Endothelial cell of umbilical vein (primary cell): ENCODE data around the gene PPP2R2D. TPM values are rescaled to one million over a fixed set of nuclear protein-coding genes. Genes with fewer than 3 reads are reported as not detected.

Experiments
- BruUV-seq: library from RNA; stranded (reverse); fragments of 400-500 nt; replicated peaks from 2 replicates; lab custom pipeline; 2021; lab: Mats Ljungman, UMichigan
- CTCF ChIA-PET: fragments of 300-600, 350-600 bp; sonication (Branson Sonifier 250); formaldehyde crosslinking; loops from one replicate; lab custom pipeline; 2021; ENCODE audit warnings: antibody characterized with exemption, inconsistent platforms; lab: Charles Lee
- POLR2A ChIA-PET: fragments of 300-600, 350-600 bp; sonication (Branson Sonifier 250); formaldehyde crosslinking; loops from one replicate; lab custom pipeline; 2021; ENCODE audit warnings: antibody characterized with exemption, inconsistent platforms; lab: Charles Lee
- DNase-seq: peaks from one replicate; pipeline ENCODE4 v3.0.0-alpha.2; 2011; ENCODE audit warnings: low read depth, low spot score
- FAIRE-seq: peaks from 2 replicates; lab custom pipeline; 2011; peaks lifted over from hg19 to GRCh38; lab: Jason Lieb, UNC
- H2AFZ ChIP-seq: 2 replicates; pipeline ENCODE4 v1.6.0; 2012; ENCODE audit warnings: low read depth, low read length, control low read depth, inconsistent platforms
- H3K27ac ChIP-seq: 2 replicates; pipeline ENCODE4 v1.5.1; 2011; ENCODE audit warnings: low read depth, mild to moderate bottlenecking, control low read depth, low read length, moderate library complexity; ENCODE audit not compliant: insufficient read depth
- H3K27me3 ChIP-seq, 2 experiments: 2 replicates each; pipeline versions ENCODE4 v1.6.0 to v1.6.1; 2011; ENCODE audit warnings: low read length in 2 of 2, mixed read lengths in 1 of 2; ENCODE audit not compliant: control insufficient read depth in 2 of 2, insufficient read depth in 2 of 2
- H3K36me3 ChIP-seq, 2 experiments: 2 replicates in 1 of 2; 3 replicates in 1 of 2; pipeline ENCODE4 v1.5.1; 2011; ENCODE audit warnings: low read length in 2 of 2, mild to moderate bottlenecking in 1 of 2, moderate library complexity in 1 of 2; ENCODE audit not compliant: control insufficient read depth in 2 of 2, insufficient read depth in 2 of 2; ENCODE audit errors: extremely low read depth in 1 of 2
- H3K4me1 ChIP-seq: 3 replicates; pipeline ENCODE4 v1.5.1; 2011; ENCODE audit warnings: mild to moderate bottlenecking, low read length; ENCODE audit not compliant: control insufficient read depth, insufficient read depth; ENCODE audit errors: extremely low read depth
- H3K4me2 ChIP-seq: 2 replicates; pipeline ENCODE4 v1.6.1; 2011; ENCODE audit warnings: low read length, control low read depth, mixed read lengths; ENCODE audit not compliant: insufficient read depth
- H3K4me3 ChIP-seq, 3 experiments: fragments of 200-600 bp in 1 of 3; sonication (generic), shearing (Covaris generic) in 1 of 3; replicated peaks in 1 of 3; 2 replicates each; pipeline ENCODE4 v1.5.1; 2011 to 2016; ENCODE audit warnings: control low read depth in 3 of 3, low read length in 3 of 3, mild to moderate bottlenecking in 2 of 3, inconsistent platforms in 1 of 3, low read depth in 1 of 3, moderate library complexity in 1 of 3; ENCODE audit not compliant: insufficient read depth in 1 of 3
- H3K79me2 ChIP-seq: 2 replicates; pipeline ENCODE4 v1.6.0; 2012; ENCODE audit warnings: low read length, inconsistent platforms; ENCODE audit not compliant: control insufficient read depth, insufficient read depth
- H3K9ac ChIP-seq: replicated peaks from 2 replicates; pipeline ENCODE3; 2011; ENCODE audit warnings: low read length, control low read depth; ENCODE audit not compliant: insufficient read depth; ENCODE audit errors: extremely low read depth
- H3K9me1 ChIP-seq: replicated peaks from 3 replicates; pipeline ENCODE4 v1.6.0; 2011; ENCODE audit warnings: mild to moderate bottlenecking, low read length; ENCODE audit not compliant: control insufficient read depth, insufficient read depth; ENCODE audit errors: extremely low read depth
- H3K9me3 ChIP-seq: replicated peaks from 2 replicates; pipeline ENCODE4 v1.5.1; 2012; ENCODE audit warnings: low read length, inconsistent platforms; ENCODE audit not compliant: control insufficient read depth, insufficient read depth
- H4K20me1 ChIP-seq: replicated peaks from 2 replicates; pipeline ENCODE3; 2011; ENCODE audit warnings: mild to moderate bottlenecking, low read length; ENCODE audit not compliant: control insufficient read depth, insufficient read depth; ENCODE audit errors: extremely low read depth
- EZH2 ChIP-seq: IDR thresholded peaks from 2 replicates; pipeline ENCODE4 v1.6.1; 2012; ENCODE audit warnings: borderline replicate concordance, low read depth, mild to moderate bottlenecking, moderate library complexity, low read length, inconsistent platforms; ENCODE audit not compliant: severe bottlenecking
- FOS ChIP-seq: IDR thresholded peaks from 2 replicates; pipeline ENCODE4 v1.6.1; 2011; ENCODE audit warnings: mild to moderate bottlenecking, low read length, moderate library complexity, borderline replicate concordance; ENCODE audit not compliant: insufficient read depth
- GATA2 ChIP-seq: IDR thresholded peaks from 2 replicates; pipeline ENCODE4 v1.7.0; 2011; ENCODE audit warnings: low read depth, mild to moderate bottlenecking, moderate library complexity, mixed read lengths, low read length; ENCODE audit not compliant: insufficient read length, insufficient read depth
- JUN ChIP-seq: IDR thresholded peaks from 2 replicates; pipeline ENCODE4 v1.6.1; 2011; ENCODE audit warnings: borderline replicate concordance, low read depth; ENCODE audit not compliant: insufficient read length, insufficient read depth
- MAX ChIP-seq: IDR thresholded peaks from 2 replicates; pipeline ENCODE4 v1.6.1; 2011; ENCODE audit not compliant: insufficient read depth, insufficient read length
- MYC ChIP-seq: IDR thresholded peaks from one replicate; pipeline ENCODE4 v1.6.1; 2011; ENCODE audit warnings: mild to moderate bottlenecking, low read depth, low read length
- POLR2A ChIP-seq: IDR thresholded peaks from 2 replicates; pipeline ENCODE4 v1.6.1; 2012; ENCODE audit warnings: low read depth, mild to moderate bottlenecking, control low read depth, low read length
- POLR2AphosphoS5 ChIP-seq: IDR thresholded peaks from 2 replicates; pipeline ENCODE4 v1.6.1; 2012; ENCODE audit warnings: low read depth, mild to moderate bottlenecking, control low read depth, low read length, moderate library complexity; ENCODE audit not compliant: insufficient read depth
- dilution Hi-C: fragments of 300-500 bp; cut with MboI; formaldehyde crosslinking; loops from one replicate; pipeline ENCODE4 v1.15.0; 2019; ENCODE audit warnings: low sequenced_read_pairs; ENCODE audit not compliant: extremely low pct_ligation_motif_present
- intact Hi-C: fragments of 100-400 bp; cut with micrococcal nuclease; formaldehyde crosslinking; loops from one replicate; pipeline ENCODE4 v1.10.0; 2022
- polyA plus RNA-seq, 4 experiments: library from polyadenylated mRNA; depleted of rRNA in 3 of 4; stranded (reverse) in 3 of 4; unstranded in 1 of 4; fragments of >200 nt; gene quantifications; 2 replicates each; pipeline versions ENCODE4 v1.2.1 to v1.2.3, GENCODE V29; 2011 to 2012; ENCODE audit warnings: missing spikeins in 1 of 4
- total RNA-seq: library from RNA; stranded (reverse); gene quantifications from 2 replicates; pipeline ENCODE4 v1.2.3, GENCODE V29; 2021
- TF ChIP-seq, protein P1 (sequence below), 2 donors: IDR thresholded peaks; 1 replicate in 1 of 2; 2 replicates in 1 of 2; pipeline ENCODE4 v1.5.1; 2011; ENCODE audit warnings: low read length in 2 of 2, mild to moderate bottlenecking in 2 of 2, moderate library complexity in 2 of 2, control low read depth in 1 of 2, inconsistent platforms in 1 of 2, low read depth in 1 of 2; ENCODE audit not compliant: insufficient read depth in 1 of 2; ENCODE audit errors: extremely low read depth in 1 of 2

PPP2R2D gene
- total and polyA plus RNA-seq, 2 donors (not counting 3 experiments of a cell fraction or from before 2014, with no cell fraction given): 29.9 to 36.3 TPM

GRCh38 chr10:131910663-131911314, 10.0 kb downstream of the PPP2R2D start:
- no peak overlapping the region for H3K4me3 ChIP-seq
- no peak overlapping the region for H3K27ac ChIP-seq
- ChIA-PET CTCF (no interaction called here), POLR2A (no interaction called here)
- H3K27me3 ChIP-seq: no peaks in the 10 kb centered on the region
- no peaks in the 10 kb centered on the region for H3K4me1 ChIP-seq
- H3K4me2 ChIP-seq: no peak overlapping the region
- H3K79me2 ChIP-seq: peaks cover 95% of the 10 kb centered on the region
- FAIRE-seq (no peak), DNase-seq (no peak)
- BruUV-seq: no TSS peak
- no peak overlapping the region for H3K9ac ChIP-seq
- dilution Hi-C loops (no loop called here), intact Hi-C loops (no loop called here)
- H2AFZ ChIP-seq: no peak overlapping the region
- TF ChIP-seq, protein P1, sequence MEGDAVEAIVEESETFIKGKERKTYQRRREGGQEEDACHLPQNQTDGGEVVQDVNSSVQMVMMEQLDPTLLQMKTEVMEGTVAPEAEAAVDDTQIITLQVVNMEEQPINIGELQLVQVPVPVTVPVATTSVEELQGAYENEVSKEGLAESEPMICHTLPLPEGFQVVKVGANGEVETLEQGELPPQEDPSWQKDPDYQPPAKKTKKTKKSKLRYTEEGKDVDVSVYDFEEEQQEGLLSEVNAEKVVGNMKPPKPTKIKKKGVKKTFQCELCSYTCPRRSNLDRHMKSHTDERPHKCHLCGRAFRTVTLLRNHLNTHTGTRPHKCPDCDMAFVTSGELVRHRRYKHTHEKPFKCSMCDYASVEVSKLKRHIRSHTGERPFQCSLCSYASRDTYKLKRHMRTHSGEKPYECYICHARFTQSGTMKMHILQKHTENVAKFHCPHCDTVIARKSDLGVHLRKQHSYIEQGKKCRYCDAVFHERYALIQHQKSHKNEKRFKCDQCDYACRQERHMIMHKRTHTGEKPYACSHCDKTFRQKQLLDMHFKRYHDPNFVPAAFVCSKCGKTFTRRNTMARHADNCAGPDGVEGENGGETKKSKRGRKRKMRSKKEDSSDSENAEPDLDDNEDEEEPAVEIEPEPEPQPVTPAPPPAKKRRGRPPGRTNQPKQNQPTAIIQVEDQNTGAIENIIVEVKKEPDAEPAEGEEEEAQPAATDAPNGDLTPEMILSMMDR (IDR thresholded peaks at IDR 0.05; ENCODE audit: extremely low read depth in 1 of 2, insufficient read depth in 1 of 2, low read depth in 1 of 2, low read length in 2 of 2): no peak
- TF ChIP-seq GATA2: no peak
- TF ChIP-seq POLR2A: no peak
- no peak for TF ChIP-seq POLR2AphosphoS5
- no peak for TF ChIP-seq MYC
- TF ChIP-seq FOS: no peak
- no peak for TF ChIP-seq MAX
- TF ChIP-seq JUN: no peak
- no peak for TF ChIP-seq EZH2
- no peaks in the 10 kb centered on the region for H4K20me1 ChIP-seq
- H3K9me1 ChIP-seq: no peaks in the 10 kb centered on the region
- no peaks in the 10 kb centered on the region for H3K9me3 ChIP-seq
- peaks cover 3 to 8% of the 10 kb centered on the region in 2 experiments for H3K36me3 ChIP-seq
